ENCODE measurements around the gene OPCML. TPM values are rescaled to one million over a fixed set of nuclear protein-coding genes. Genes with fewer than 3 reads are reported as not detected.

OPCML gene
- total RNA-seq, 1 donor from 2014 or later: not detected

GRCh38 chr11:132464003-132464342 lies 1068.3 kb downstream of the OPCML start:
- ChIA-PET POLR2A (no interaction called here), CTCF (no interaction called here)
- H3K9me3 Mint-ChIP-seq: peaks cover 10% of the 10 kb centered on the region
- TF ChIP-seq CTCF (IDR thresholded peaks at IDR 0.05): no peak
- no peak for DNase-seq
- no peaks in the 10 kb centered on the region for H3K27me3 Mint-ChIP-seq
- no peaks in the 10 kb centered on the region for H3K36me3 Mint-ChIP-seq (ENCODE audit: low read depth)
- no peaks in the 10 kb centered on the region for H3K4me1 Mint-ChIP-seq
- H3K4me3 Mint-ChIP-seq: no peak overlapping the region
- intact Hi-C loops (cut with micrococcal nuclease): no loop called here
- no peak for ATAC-seq (ENCODE audit: low read depth)
- H3K27ac Mint-ChIP-seq: no peak overlapping the region

- Mint-ChIP-seq H3K36me3 (ENCODE audit: low read depth) (no peaks in the 10 kb centered on the region), H3K27ac (no peak overlapping the region), H3K27me3 (no peaks in the 10 kb centered on the region), H3K9me3 (peaks cover 10% of the 10 kb centered on the region), H3K4me3 (no peak overlapping the region), H3K4me1 (no peaks in the 10 kb centered on the region)
- POLR2A ChIA-PET: no interaction called here
- intact Hi-C loops (cut with micrococcal nuclease): no loop called here
- CTCF ChIA-PET: no interaction called here
- ATAC-seq (ENCODE audit: low read depth) (no peak), DNase-seq (no peak)
- TF ChIP-seq CTCF (IDR thresholded peaks at IDR 0.05): no peak
These were observed 1068.9 kb downstream of the OPCML start for GRCh38 chr11:132463295-132464002.

GRCh38 chr11:132459736-132460135 lies 1072.6 kb downstream of the OPCML start:
- Mint-ChIP-seq H3K9me3 (peaks cover 10% of the 10 kb centered on the region), H3K4me1 (no peaks in the 10 kb centered on the region), H3K36me3 (ENCODE audit: low read depth) (no peaks in the 10 kb centered on the region), H3K27me3 (no peaks in the 10 kb centered on the region), H3K27ac (no peak overlapping the region), H3K4me3 (no peak overlapping the region)
- POLR2A ChIA-PET: no interaction called here
- ATAC-seq (ENCODE audit: low read depth) (no peak), DNase-seq (no peak)
- CTCF ChIA-PET: no interaction called here
- TF ChIP-seq CTCF (IDR thresholded peaks at IDR 0.05): no peak
- intact Hi-C loops (cut with micrococcal nuclease): no loop called here

GRCh38 chr11:132457445-132457844 lies 1074.9 kb downstream of the OPCML start:
- no peak for DNase-seq
- Mint-ChIP-seq H3K27ac (no peak overlapping the region), H3K36me3 (ENCODE audit: low read depth) (no peaks in the 10 kb centered on the region), H3K4me3 (no peak overlapping the region), H3K27me3 (no peaks in the 10 kb centered on the region), H3K4me1 (no peaks in the 10 kb centered on the region), H3K9me3 (peaks cover 8% of the 10 kb centered on the region)
- TF ChIP-seq CTCF (IDR thresholded peaks at IDR 0.05): no peak
- no peak for ATAC-seq (ENCODE audit: low read depth)
- POLR2A ChIA-PET: no interaction called here
- CTCF ChIA-PET: no interaction called here
- intact Hi-C loops (cut with micrococcal nuclease): no loop called here

GRCh38 chr11:132456751-132457328 lies 1075.5 kb downstream of the OPCML start:
- ChIA-PET POLR2A (no interaction called here), CTCF (no interaction called here)
- no peaks in the 10 kb centered on the region for H3K27me3 Mint-ChIP-seq
- no peak overlapping the region for H3K4me3 Mint-ChIP-seq
- no peaks in the 10 kb centered on the region for H3K4me1 Mint-ChIP-seq
- H3K36me3 Mint-ChIP-seq (ENCODE audit: low read depth): no peaks in the 10 kb centered on the region
- peaks cover 6% of the 10 kb centered on the region for H3K9me3 Mint-ChIP-seq
- no peak for DNase-seq
- no peak for ATAC-seq (ENCODE audit: low read depth)
- no peak overlapping the region for H3K27ac Mint-ChIP-seq
- intact Hi-C loops (cut with micrococcal nuclease): no loop called here
- no peak for TF ChIP-seq CTCF (IDR thresholded peaks at IDR 0.05)

All from activated B cell treated with CpG ODN at 0.5 μM for 24 hours (primary cell).